ENCODE data around the gene LDLRAD3.
"Not testable (repeated sequence)": the region's sequence is repeated elsewhere in the genome, so short reads cannot be mapped to it uniquely, and the experiment has no call there.

LDLRAD3 gene

GRCh38 chr11:36024716-36025115, 80.9 kb downstream of the LDLRAD3 start:
- DNase-seq: no peak

DNA sequence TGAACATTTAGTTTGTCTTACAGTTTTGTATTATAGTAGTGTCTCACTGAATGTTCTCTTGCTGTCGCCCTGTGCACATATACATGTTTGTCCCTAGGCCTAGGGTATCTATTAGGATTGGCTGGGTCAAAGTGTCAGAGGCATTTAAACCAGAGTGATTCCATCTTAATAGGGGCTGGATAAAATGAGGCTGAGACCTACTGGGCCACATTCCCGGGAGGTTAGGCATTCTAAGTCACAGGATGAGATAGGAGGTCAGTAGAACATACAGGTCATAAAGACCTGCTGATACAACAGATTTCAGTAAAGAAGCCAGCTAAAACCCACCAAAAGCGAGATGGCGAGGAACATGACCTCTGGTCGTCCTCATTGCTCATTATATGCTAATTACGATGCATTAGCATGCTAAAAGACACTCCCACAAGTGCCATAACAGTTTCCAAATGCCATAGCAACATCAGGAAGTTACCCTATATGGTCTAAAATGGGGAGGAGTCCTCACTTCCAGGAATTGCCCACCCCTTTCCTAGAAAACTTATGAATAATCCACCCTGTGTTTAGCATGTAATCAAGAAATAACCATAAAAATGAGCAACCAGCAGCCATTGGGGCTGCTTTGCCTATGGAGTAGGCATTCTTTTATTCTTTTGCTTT, 82.6 kb downstream of the LDLRAD3 start:
- DNase-seq: no peak

DNA sequence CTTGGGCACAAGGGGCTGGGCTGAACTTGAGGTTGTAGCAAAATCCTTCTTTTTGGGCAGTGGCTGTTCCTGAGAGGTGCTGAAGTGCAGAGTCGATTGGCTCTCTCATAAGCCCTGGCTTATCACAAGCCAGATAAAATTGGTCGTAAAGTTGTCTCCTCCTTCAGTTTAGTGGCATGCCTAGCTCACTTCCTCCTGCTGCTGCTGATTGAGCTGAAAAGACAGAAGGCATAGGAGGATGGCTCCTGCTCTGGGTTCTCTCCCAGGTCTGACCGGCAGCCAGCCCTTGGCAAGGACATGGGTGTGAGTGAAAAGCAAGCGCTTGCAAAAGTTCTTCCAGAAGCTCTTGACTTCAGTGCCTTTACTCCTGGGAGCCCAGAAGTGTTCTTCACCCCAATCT, 83.9 kb downstream of the LDLRAD3 start:
- DNase-seq: peak; percentile 9

DNA sequence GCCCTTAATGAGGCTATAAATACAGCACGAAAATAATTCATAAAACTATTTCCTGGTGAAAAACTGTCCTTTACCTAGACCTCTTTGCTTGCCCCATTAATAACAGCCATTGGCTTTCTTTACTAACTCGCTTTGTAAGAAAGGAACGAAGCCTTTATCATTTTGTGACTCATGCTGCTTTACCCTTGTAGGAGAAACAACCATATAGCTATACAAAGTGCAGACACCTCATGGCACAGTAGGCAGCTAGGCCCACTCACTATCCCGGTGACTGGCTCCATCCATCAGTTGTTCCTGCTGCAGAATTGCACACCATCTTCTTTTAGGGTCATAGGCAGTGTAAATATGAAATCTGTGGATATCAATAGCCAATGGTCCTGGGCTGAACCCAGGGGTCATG, 85.8 kb downstream of the LDLRAD3 start:
- peak; percentile 27 for DNase-seq

GRCh38 chr11:36030731-36031281, 86.9 kb downstream of the LDLRAD3 start:
- DNase-seq: no peak

DNA sequence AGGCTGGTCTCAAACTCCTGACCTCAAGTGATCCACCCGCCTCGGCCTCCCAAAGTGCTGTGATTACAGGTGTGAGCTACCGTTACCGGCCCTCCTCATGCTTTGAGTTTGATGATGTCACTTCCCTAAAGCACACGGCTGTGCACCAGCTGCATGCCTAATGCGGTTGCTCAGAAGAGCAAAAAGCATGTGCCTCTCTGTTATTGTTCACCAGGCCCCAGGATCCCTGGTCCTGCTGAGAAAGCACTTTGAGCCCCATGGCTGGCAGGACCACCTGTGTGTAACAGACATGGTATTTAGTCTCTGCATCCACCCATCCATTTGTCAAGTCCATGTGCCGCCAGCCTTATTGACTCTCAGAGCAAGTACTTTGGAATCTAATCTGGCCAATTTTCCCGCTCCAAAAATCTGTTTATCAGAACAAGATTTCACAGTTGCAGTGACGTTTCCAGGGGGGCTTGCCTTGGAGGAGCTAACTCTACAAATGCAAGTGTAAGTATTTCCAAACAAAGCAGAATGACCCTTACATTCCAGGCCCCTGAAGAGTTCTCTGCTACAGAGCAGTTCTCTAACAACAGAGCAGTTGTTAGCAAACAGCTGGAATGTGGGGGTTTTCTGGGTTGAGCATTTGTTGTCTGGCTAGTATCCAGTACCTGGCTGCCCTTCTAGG, 89.4 kb downstream of the LDLRAD3 start:
- DNase-seq: no peak

DNA sequence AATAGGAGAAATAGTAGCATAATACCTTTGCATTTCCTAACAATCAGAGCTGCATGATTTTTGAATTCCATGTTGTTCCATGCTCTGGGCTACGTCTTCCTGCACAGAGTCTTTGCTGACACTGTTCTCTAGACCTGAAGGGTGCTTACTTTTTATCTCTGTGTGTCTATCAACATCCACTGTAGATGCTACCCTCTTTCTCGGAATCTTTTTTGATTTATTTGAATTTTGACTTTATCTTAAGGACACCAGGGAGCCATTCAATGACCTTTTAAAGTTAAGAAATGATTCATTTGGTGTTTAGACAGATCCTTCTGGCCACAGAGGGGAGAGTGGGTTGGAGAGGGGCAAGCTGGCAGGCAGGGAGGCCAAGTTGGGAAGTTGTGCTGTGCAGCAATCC, 90.1 kb downstream of the LDLRAD3 start:
- no peak for DNase-seq

- no peak for DNase-seq
Observed at GRCh38 chr11:36034551-36035331, 90.9 kb downstream of the LDLRAD3 start.

- DNase-seq: no peak
Observed at GRCh38 chr11:36035454-36035853, 91.6 kb downstream of the LDLRAD3 start.

- no peak for DNase-seq
Observed at GRCh38 chr11:36035999-36036398, 92.1 kb downstream of the LDLRAD3 start.

DNA sequence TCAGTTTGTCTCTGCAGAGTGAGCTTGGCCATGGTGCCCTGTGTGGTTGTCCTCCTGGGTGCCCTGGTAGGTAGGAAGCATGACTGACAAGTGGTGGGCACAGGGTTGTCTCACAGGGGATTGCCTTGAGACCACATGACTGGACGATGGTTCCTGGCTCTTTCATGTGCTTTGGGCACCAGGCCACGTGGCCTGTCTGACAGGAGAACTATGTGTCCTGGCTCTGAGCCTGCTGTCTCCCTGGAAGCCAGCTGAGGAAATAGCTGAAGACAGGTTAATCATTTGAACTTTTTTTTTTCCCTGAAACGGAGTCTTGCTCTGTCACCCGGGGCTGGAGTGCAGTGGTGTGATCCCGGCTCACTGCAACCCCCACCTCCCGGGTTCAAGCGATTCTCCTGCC, 93.2 kb downstream of the LDLRAD3 start:
- no peak for DNase-seq

DNA sequence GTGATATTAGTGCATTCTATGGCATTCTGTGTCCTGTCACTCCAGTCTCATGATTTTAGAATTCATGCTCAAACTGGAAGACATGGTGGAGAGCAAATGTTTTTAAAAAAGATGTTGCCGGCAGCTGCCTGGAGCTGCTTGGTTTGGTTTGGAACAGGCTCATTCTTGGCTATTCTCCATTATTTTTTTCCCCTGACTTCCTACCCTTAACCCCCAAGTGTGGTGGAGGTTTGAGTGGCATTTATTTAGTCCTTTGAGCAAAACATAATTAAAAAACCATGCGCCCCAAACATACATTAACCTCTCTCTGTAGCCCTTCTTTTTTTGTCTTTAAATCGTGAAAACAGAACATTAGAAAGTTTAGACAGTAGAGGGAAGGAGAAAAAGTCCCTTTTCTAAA, 94.7 kb downstream of the LDLRAD3 start:
- peak; percentile 5 for DNase-seq

GRCh38 chr11:36039471-36039870, 95.6 kb downstream of the LDLRAD3 start:
- DNase-seq: no peak

DNA sequence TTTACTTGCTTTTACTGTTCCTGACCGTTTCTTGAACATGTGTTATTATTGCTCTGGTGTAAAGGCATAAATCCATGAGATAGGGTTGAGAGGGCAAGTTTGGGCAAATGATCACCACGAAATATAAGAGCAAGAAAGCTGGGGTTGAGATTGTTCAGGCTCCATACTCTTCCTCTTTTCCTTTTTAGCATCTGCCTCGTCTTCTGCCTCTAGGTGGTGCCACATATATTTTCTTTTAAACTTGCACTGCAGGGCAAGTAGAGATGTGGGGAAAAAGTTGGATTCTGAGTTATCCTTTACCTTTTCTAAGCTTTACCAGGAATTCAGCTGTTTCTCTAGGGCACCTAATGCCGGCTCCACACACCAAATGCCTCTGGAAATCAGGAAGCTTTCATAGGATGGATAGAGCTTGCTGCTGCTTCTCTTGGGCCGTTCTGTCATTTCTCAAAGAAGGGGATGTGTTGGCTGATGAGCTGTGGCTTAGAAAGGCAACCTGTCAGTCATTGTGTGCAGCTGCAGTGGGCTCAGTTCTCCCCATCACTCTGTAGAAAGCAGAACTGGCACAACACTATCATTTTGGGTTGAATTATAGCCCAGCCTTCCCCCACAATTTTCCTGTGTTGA, 98.2 kb downstream of the LDLRAD3 start:
- DNase-seq: peak; percentile 7

DNA sequence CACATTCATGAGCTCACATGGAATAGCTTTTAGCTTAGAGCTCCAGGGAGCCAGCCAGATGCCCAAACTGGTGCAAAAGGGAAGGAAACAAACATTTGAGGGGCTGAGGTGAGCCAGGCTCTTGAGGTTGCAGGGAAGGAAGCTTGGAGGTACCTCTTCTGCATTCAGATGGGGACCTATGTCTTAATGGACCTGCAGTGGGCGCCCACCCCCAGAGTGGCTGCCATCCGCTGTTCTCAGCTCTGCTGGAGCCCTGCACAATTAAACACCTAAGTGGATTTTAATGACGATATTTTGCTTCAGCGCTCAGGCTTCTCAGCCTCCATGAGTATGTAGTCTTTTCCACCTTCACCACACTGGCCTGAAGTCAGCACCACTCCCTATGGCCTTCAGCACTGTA, 100.8 kb downstream of the LDLRAD3 start:
- peak; percentile 86 for DNase-seq

GRCh38 chr11:36045945-36046344, 102.1 kb downstream of the LDLRAD3 start:
- DNase-seq: not testable (repeated sequence)

DNA sequence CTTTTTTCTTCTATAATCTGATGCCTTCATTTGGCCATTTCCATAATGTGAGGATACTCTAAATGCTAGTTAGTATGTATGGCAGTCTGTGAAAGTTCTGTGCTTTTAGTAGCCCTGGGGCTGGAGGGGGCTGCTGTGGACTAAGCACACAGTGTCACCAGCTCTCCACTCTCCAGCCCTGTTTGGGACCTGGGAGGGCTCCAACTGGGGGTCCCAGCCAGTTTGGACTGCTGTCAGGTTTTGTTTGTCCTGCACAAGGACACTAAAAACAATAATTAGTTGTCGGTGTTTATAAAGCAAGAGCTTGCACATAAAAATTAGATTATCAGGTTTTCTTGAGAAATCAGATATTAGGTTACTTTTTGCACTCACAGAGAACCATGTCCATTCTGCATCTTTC, 103.1 kb downstream of the LDLRAD3 start:
- no peak for DNase-seq

DNA sequence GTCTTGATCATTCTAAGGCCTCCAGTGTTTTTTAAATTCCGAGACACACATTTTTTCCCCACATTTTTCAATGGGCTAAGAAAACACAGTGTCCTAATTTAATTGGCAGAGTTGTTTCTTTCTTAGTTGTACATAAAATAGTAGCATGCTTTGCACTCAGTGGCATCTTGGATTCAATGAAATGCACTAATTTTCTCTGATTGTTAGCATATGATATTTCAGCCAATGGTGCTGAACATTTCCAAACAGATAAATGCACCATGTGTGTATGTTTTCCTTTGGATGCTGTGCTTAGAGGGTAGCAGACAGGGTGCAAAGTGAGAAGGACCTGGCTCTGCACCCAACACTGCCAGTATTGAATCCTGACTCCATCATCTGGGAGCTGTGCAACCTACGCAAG, 103.5 kb downstream of the LDLRAD3 start:
- no peak for DNase-seq

DNA sequence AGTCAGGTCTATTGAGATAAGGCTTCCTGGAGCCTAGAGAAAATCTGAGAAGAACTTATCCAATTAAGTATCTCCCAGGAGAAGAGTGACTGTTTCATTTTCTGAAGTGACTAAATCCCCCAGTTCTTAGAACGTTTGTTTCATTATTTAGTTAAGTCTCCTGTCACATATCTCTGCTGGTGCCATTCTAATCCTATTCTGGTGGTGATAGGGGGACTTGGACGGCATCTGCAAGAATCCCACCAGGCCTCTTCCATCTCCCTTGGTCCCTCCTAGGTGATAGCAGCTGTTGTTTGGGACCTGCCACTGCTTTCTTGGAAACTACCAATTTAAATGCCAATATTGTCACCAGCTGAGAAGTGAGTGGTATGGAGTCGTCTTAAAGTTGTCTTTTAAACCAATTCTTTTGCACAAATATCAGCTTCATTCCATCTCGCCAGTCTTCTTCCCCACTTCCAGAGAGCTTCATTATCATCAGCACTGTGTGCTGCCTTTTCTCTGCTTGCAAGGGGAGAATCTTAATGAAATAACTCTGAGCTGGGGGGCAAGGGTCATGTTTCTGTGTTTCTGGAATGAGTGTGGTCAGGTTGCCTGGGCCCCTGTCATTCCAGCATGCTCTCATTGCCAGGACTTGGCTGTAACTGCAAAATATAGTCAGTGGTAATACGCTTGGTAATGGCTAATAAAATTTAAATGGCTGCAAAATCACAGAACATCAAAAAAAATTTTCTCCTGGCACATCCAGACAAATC, 104.8 kb downstream of the LDLRAD3 start:
- DNase-seq: peak; percentile 7

GRCh38 chr11:36051235-36052144, 107.6 kb downstream of the LDLRAD3 start:
- DNase-seq: peak; percentile 48

DNA sequence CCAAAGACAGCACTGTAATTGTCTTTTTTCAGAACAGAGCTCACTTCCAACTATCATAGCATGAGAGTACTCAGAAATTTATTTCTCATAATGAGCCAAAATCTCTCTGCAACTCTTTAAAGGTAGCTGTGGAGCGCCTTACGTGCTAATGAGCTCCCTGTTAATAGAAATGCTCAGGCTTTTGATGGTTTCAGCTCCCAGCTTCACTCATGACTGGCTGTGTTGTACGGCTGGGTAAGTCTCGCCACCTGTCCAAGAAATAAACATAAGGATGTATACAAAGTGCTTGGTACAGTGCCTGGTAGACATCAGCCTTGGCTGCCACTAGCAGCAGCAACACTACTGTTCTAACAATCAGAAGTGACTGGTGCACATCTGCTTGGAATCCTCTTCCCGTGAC, 109.4 kb downstream of the LDLRAD3 start:
- peak; percentile 39 for DNase-seq
